GM12891 (cell line): ENCODE measurements around the gene TMTC2.

ENCODE experiments used
- DNase-seq: peaks from one replicate; pipeline ENCODE4 v3.0.0; 2011; ENCODE audit warnings: low spot score; ENCODE audit not compliant: insufficient read length
- FAIRE-seq: peaks from 2 replicates; lab custom pipeline; 2011; peaks lifted over from hg19 to GRCh38; lab: Jason Lieb, UNC
- PAX5 ChIP-seq: IDR thresholded peaks from 2 replicates; pipeline ENCODE4 v1.6.1; 2011; ENCODE audit warnings: low read length, moderate library complexity, mild to moderate bottlenecking; ENCODE audit not compliant: insufficient read depth, severe bottlenecking
- POLR2A ChIP-seq: IDR thresholded peaks from 2 replicates; pipeline ENCODE4 v1.6.1; 2011; ENCODE audit warnings: low read depth, low read length, control low read depth
- POLR2AphosphoS5 ChIP-seq: IDR thresholded peaks from 2 replicates; pipeline ENCODE4 v1.6.1; 2011; ENCODE audit warnings: low read depth, low read length, control low read depth
- POU2F2 ChIP-seq: IDR thresholded peaks from 2 replicates; pipeline ENCODE4 v1.6.1; 2011; ENCODE audit warnings: low read depth, mild to moderate bottlenecking, control low read depth, low read length, moderate library complexity
- SPI1 ChIP-seq: IDR thresholded peaks from 2 replicates; pipeline ENCODE4 v1.6.1; 2011; ENCODE audit warnings: low read depth, low read length, control low read depth
- TAF1 ChIP-seq: IDR thresholded peaks from 2 replicates; pipeline ENCODE4 v1.6.1; 2011; ENCODE audit warnings: low read depth, low read length, control low read depth

Gene TMTC2

GRCh38 chr12:82858534-82858917, 171.8 kb downstream of the TMTC2 start:
- DNase-seq (no peak), FAIRE-seq (no peak)
- TF ChIP-seq POLR2A (no peak), POU2F2 (no peak), PAX5 (no peak), TAF1 (no peak)

- FAIRE-seq: no peak
- no peak for DNase-seq
- TF ChIP-seq POU2F2 (no peak), PAX5 (no peak)
These were observed 175.5 kb downstream of the TMTC2 start for GRCh38 chr12:82862069-82862841.

GRCh38 chr12:82862876-82863649, 176.4 kb downstream of the TMTC2 start:
- FAIRE-seq (no peak), DNase-seq (no peak)
- no peak for TF ChIP-seq SPI1
- TF ChIP-seq POLR2AphosphoS5: no peak
- no peak for TF ChIP-seq POU2F2
- TF ChIP-seq TAF1: no peak
- no peak for TF ChIP-seq POLR2A
- TF ChIP-seq PAX5: no peak

GRCh38 chr12:82866227-82866775, 179.6 kb downstream of the TMTC2 start:
- TF ChIP-seq SPI1: no peak
- TF ChIP-seq TAF1: no peak
- TF ChIP-seq POU2F2: no peak
- TF ChIP-seq POLR2AphosphoS5: no peak
- no peak for TF ChIP-seq PAX5
- no peak for TF ChIP-seq POLR2A
- DNase-seq: no peak
- FAIRE-seq: no peak

- FAIRE-seq (no peak), DNase-seq (no peak)
- TF ChIP-seq POLR2A: no peak
- TF ChIP-seq SPI1: no peak
These were observed 180.2 kb downstream of the TMTC2 start for GRCh38 chr12:82866946-82867345.

- FAIRE-seq (no peak), DNase-seq (no peak)
- TF ChIP-seq POU2F2 (no peak), PAX5 (no peak), POLR2A (no peak), POLR2AphosphoS5 (no peak), TAF1 (no peak), SPI1 (no peak)
These were observed 181.2 kb downstream of the TMTC2 start for GRCh38 chr12:82867762-82868500.

- FAIRE-seq (no peak), DNase-seq (no peak)
These were observed 184.2 kb downstream of the TMTC2 start for GRCh38 chr12:82870771-82871377.

GRCh38 chr12:82872088-82872487, 185.4 kb downstream of the TMTC2 start:
- no peak for FAIRE-seq
- DNase-seq: no peak
- TF ChIP-seq POLR2AphosphoS5 (no peak), SPI1 (no peak), PAX5 (no peak), TAF1 (no peak), POLR2A (no peak), POU2F2 (no peak)

More at GRCh38 chr12:82870771-82871377, 184.2 kb downstream of the TMTC2 start:
- TF ChIP-seq SPI1 (no peak), POLR2AphosphoS5 (no peak), PAX5 (no peak), TAF1 (no peak), POU2F2 (no peak)

GRCh38 chr12:82873309-82873708, 186.6 kb downstream of the TMTC2 start:
- TF ChIP-seq POLR2A (no peak), PAX5 (no peak), POLR2AphosphoS5 (no peak)
- DNase-seq (no peak), FAIRE-seq (no peak)

- TF ChIP-seq POLR2AphosphoS5: no peak
- no peak for TF ChIP-seq POLR2A
- no peak for TF ChIP-seq SPI1
- no peak for TF ChIP-seq TAF1
- TF ChIP-seq POU2F2: no peak
- no peak for TF ChIP-seq PAX5
- no peak for DNase-seq
- FAIRE-seq: no peak
These were observed 187.2 kb downstream of the TMTC2 start for GRCh38 chr12:82873951-82874350.
